Measurements from ENCODE around the gene CHAC2. TPM values are rescaled to one million over a fixed set of nuclear protein-coding genes. Genes with fewer than 3 reads are reported as not detected.

Gene CHAC2
- total and polyA plus RNA-seq, 2 of the 13 experiments (the other 11 are each of a cell fraction or from before 2014, with no cell fraction given), result 1.7 to 10.7 TPM

GRCh38 chr2:53786352-53786704 lies 18.7 kb downstream of the CHAC2 start:
- in situ Hi-C loops (cut with HindIII; ENCODE audit: extremely low pct_ligation_motif_present, low pct_unique_long_range_greater_than_20kb) (no loop called here), intact Hi-C loops (cut with micrococcal nuclease; ENCODE audit: unreplicated experiment) (loop anchor here (1.0 to 2.0 kb wide), 4 partner anchors 8 to 46 kb away; partner anchors contain the start of gene CHAC2)
- peaks cover 5 to 8% of the 10 kb centered on the region in 2 experiments; a peak in 4 of 5 replicates for H3K36me3 ChIP-seq (replicated peaks in 1 of 2; ENCODE audit: control insufficient read depth in 1 of 2, insufficient read depth in 2 of 2, low read length in 2 of 2)
- peak overlapping the region; percentile 69 for H2AFZ ChIP-seq (ENCODE audit: low read length)
- peak; percentile 58 for ATAC-seq
- peak overlapping the region; percentile 87 for H3K4me2 ChIP-seq (ENCODE audit: low read depth, low read length)
- peak overlapping the region; percentile 90 for H3K9ac ChIP-seq (ENCODE audit: insufficient read depth, low read depth, low read length)
- peaks cover 48% of the 10 kb centered on the region for H3K4me1 ChIP-seq (ENCODE audit: insufficient read depth, low read length)
- peak overlapping the region; percentile 83 for H3K27ac ChIP-seq (ENCODE audit: extremely low read length, insufficient read depth, low read length)
- no peaks in the 10 kb centered on the region for H3K9me3 ChIP-seq (ENCODE audit: low read length)
- CTCF ChIA-PET (ENCODE audit: low intra/inter-chr PET ratio, low total read pairs), result no interaction called here
- TSS peak; percentile 63 for BruUV-seq (replicated peaks)
- H4K20me1 ChIP-seq (ENCODE audit: insufficient read depth, low read length), result no peaks in the 10 kb centered on the region
- peak; percentile 40 for DNase-seq (ENCODE audit: low spot score)
- H3K79me2 ChIP-seq (ENCODE audit: insufficient read depth, low read length), result peaks cover 92% of the 10 kb centered on the region
- POLR2A ChIA-PET, result interaction anchor here (1.4 to 4.8 kb wide), 4 partner anchors 9 to 185 kb away, joined by 5 to 53 read pairs (median 6); partner anchors contain the start of genes CHAC2 and PSME4
- no peak for FAIRE-seq
- under 1% methylated on average over 18 of the region's 18 CpGs for WGBS (ENCODE audit: low lambda C conversion rate)
- H3K27me3 ChIP-seq (ENCODE audit: control insufficient read depth in 1 of 2, insufficient read depth in 2 of 2, low read length in 2 of 2), result peaks cover 0 to 6% of the 10 kb centered on the region in 2 experiments; a peak in 1 of 5 replicates
- H3K4me3 ChIP-seq (replicated peaks in 1 of 3; ENCODE audit: insufficient read depth in 1 of 3, low read depth in 2 of 3, low read length in 3 of 3), result peak overlapping the region; percentile 72 to 98 (median 95)
- TF ChIP-seq E2F5 (CRISPR knock-in tag; conservative IDR thresholded peaks at IDR 0.05), result 0 out of 2 replicates have a peak, but pooled peaks have one; percentile 1
- TF ChIP-seq ZNF737 (CRISPR knock-in tag; IDR thresholded peaks at IDR 0.05; ENCODE audit: borderline replicate concordance), result peak; percentile 94; the same call in 1 of the 2 replicates
- no peak for TF ChIP-seq IRF2 (CRISPR knock-in tag; IDR thresholded peaks at IDR 0.05)
- TF ChIP-seq SMAD9 (CRISPR knock-in tag; IDR thresholded peaks at IDR 0.05), result no peak
- peak; percentile 43; the same call in 1 of the 2 replicates for TF ChIP-seq GZF1 (CRISPR knock-in tag; IDR thresholded peaks at IDR 0.05)
- TF ChIP-seq ZMAT3 (CRISPR knock-in tag; conservative IDR thresholded peaks at IDR 0.05), result peak; percentile 51; the same call in 1 of the 2 replicates
- TF ChIP-seq ZNF589 (CRISPR knock-in tag; conservative IDR thresholded peaks at IDR 0.05), result 0 out of 2 replicates have a peak, but pooled peaks have one; percentile 80
- TF ChIP-seq KLF13 (CRISPR knock-in tag; IDR thresholded peaks at IDR 0.05), result no peak
- no peak for TF ChIP-seq U2AF1 (optimal IDR thresholded peaks at IDR 0.05; ENCODE audit: low read depth, low read length)
- 0 out of 2 replicates have a peak, but pooled peaks have one; percentile 57 for TF ChIP-seq REL (CRISPR knock-in tag; conservative IDR thresholded peaks at IDR 0.05)
- TF ChIP-seq ZSCAN21 (CRISPR knock-in tag; IDR thresholded peaks at IDR 0.05; ENCODE audit: borderline replicate concordance), result 0 out of 2 replicates have a peak, but pooled peaks have one; percentile 24
- TF ChIP-seq ZNF841 (CRISPR knock-in tag; IDR thresholded peaks at IDR 0.05; ENCODE audit: borderline replicate concordance), result peak; percentile 60; the same call in 1 of the 2 replicates
- TF ChIP-seq HNRNPLL (IDR thresholded peaks at IDR 0.05; ENCODE audit: low read depth, low read length, poor library complexity, severe bottlenecking), result peak; percentile 78
- 0 out of 2 replicates have a peak, but pooled peaks have one; percentile 21 for TF ChIP-seq ZNF136 (CRISPR knock-in tag; IDR thresholded peaks at IDR 0.05; ENCODE audit: low read depth)
- TF ChIP-seq KAT8 (CRISPR knock-in tag; IDR thresholded peaks at IDR 0.05), result no peak
- no peak for TF ChIP-seq MTA1 (CRISPR knock-in tag; IDR thresholded peaks at IDR 0.05; ENCODE audit: borderline replicate concordance)
- TF ChIP-seq ZNF432 (CRISPR knock-in tag; IDR thresholded peaks at IDR 0.05; ENCODE audit: borderline replicate concordance), result 0 out of 2 replicates have a peak, but pooled peaks have one; percentile 48
- TF ChIP-seq ZFP36L1 (CRISPR knock-in tag; IDR thresholded peaks at IDR 0.05), result 0 out of 2 replicates have a peak, but pooled peaks have one; percentile 67
- 0 out of 2 replicates have a peak, but pooled peaks have one; percentile 51 for TF ChIP-seq TSC22D2 (CRISPR knock-in tag; IDR thresholded peaks at IDR 0.05; ENCODE audit: borderline replicate concordance)
- TF ChIP-seq NAIF1 (CRISPR knock-in tag; IDR thresholded peaks at IDR 0.05; ENCODE audit: borderline replicate concordance), result peak; percentile 73
- TF ChIP-seq ZFP41 (CRISPR knock-in tag; IDR thresholded peaks at IDR 0.05; ENCODE audit: borderline replicate concordance), result 0 out of 2 replicates have a peak, but pooled peaks have one; percentile 71
- no peak for TF ChIP-seq SRSF4 (IDR thresholded peaks at IDR 0.05; ENCODE audit: low read depth, low read length, poor library complexity, severe bottlenecking)
